Neural cell (in vitro differentiated cells): ENCODE measurements around the gene CUX1. TPM values are rescaled to one million over a fixed set of nuclear protein-coding genes. Genes with fewer than 3 reads are reported as not detected.

Source experiments
- H2AFZ ChIP-seq: fragments of 200-600, 300-800 bp; sonication (generic), shearing (Covaris generic); 2 replicates; pipeline ENCODE4 v1.6.0; 2014; ENCODE audit warnings: low read depth, mild to moderate bottlenecking, antibody characterized with exemption, low read length, moderate library complexity
- H3F3A ChIP-seq: fragments of 200-600 bp; shearing (Covaris generic); 2 replicates; pipeline ENCODE4 v1.6.1; 2016; ENCODE audit warnings: mild to moderate bottlenecking, moderate library complexity, mixed read lengths, antibody characterized with exemption, low read length; ENCODE audit not compliant: insufficient read depth, poor library complexity, severe bottlenecking
- H3K27ac ChIP-seq: fragments of 200-600, 300-800 bp; sonication (generic), shearing (Covaris generic); 2 replicates; pipeline ENCODE4 v1.5.1; 2014; ENCODE audit warnings: mild to moderate bottlenecking, low read length, moderate library complexity
- H3K27me3 ChIP-seq: fragments of 300-800, 200-600 bp; sonication (generic), shearing (Covaris generic); 2 replicates; pipeline ENCODE4 v1.6.0; 2014; ENCODE audit warnings: mild to moderate bottlenecking, low read depth, low read length, moderate library complexity; ENCODE audit not compliant: insufficient read depth
- H3K36me3 ChIP-seq: fragments of 300-800, 200-600 bp; sonication (generic), shearing (Covaris generic); 2 replicates; pipeline ENCODE4 v1.5.1; 2014; ENCODE audit warnings: mild to moderate bottlenecking, antibody characterized with exemption, low read length, moderate library complexity; ENCODE audit not compliant: insufficient read depth
- H3K4me2 ChIP-seq: fragments of 300-800, 200-600 bp; sonication (generic), shearing (Covaris generic); 2 replicates; pipeline ENCODE4 v1.6.0; 2014; ENCODE audit warnings: mild to moderate bottlenecking, low read length
- H3K4me3 ChIP-seq: fragments of 300-800, 200-600 bp; sonication (generic), shearing (Covaris generic); 2 replicates; pipeline ENCODE4 v1.5.1; 2014; ENCODE audit warnings: mild to moderate bottlenecking, low read length, moderate library complexity
- H3K79me2 ChIP-seq: fragments of 200-600 bp; shearing (Covaris generic); replicated peaks from 2 replicates; pipeline ENCODE4 v1.6.0; 2014; ENCODE audit warnings: mild to moderate bottlenecking, low read length, moderate library complexity; ENCODE audit not compliant: insufficient read depth
- H3K9ac ChIP-seq: fragments of 300-800, 200-600 bp; sonication (generic), shearing (Covaris generic); 2 replicates; pipeline ENCODE4 v1.6.1; 2016; ENCODE audit warnings: mild to moderate bottlenecking, low read length, mixed read lengths
- H3K9me2 ChIP-seq: fragments of 200-600 bp; shearing (Covaris generic); 2 replicates; pipeline ENCODE4 v1.6.1; 2016; ENCODE audit warnings: mild to moderate bottlenecking, low read length, mixed read lengths; ENCODE audit not compliant: insufficient read depth
- H3K9me3 ChIP-seq: fragments of 200-600, 300-800 bp; sonication (generic), shearing (Covaris generic); 2 replicates; pipeline ENCODE4 v1.6.1; 2016; ENCODE audit warnings: mild to moderate bottlenecking, mixed run types, low read length, moderate library complexity, mixed read lengths
- H4K20me1 ChIP-seq: fragments of 200-600 bp; shearing (Covaris generic); 2 replicates; pipeline ENCODE4 v1.6.1; 2016; ENCODE audit warnings: mild to moderate bottlenecking, mixed run types; ENCODE audit not compliant: insufficient read depth
- EP300 ChIP-seq: fragments of 450-650 bp; conservative IDR thresholded peaks from 2 replicates; pipeline ENCODE4 v1.6.1; 2014; ENCODE audit warnings: antibody characterized with exemption, mild to moderate bottlenecking, moderate library complexity; ENCODE audit not compliant: poor library complexity, severe bottlenecking
- EZH2 ChIP-seq: fragments of 200-600, 300-800 bp; shearing (Covaris generic), sonication (generic); IDR thresholded peaks from 2 replicates; pipeline ENCODE4 v1.6.1; 2014; ENCODE audit warnings: antibody characterized with exemption, low read length, borderline replicate concordance, mild to moderate bottlenecking; ENCODE audit not compliant: insufficient read depth, poor library complexity, severe bottlenecking
- MXI1 ChIP-seq: fragments of 450-650 bp; conservative IDR thresholded peaks from 2 replicates; pipeline ENCODE4 v1.6.1; 2014; ENCODE audit warnings: antibody characterized with exemption, mild to moderate bottlenecking; ENCODE audit not compliant: poor library complexity, severe bottlenecking
- POLR2AphosphoS5 ChIP-seq: IDR thresholded peaks from 2 replicates; pipeline ENCODE4 v1.6.1; 2012
- RAD21 ChIP-seq: fragments of 450-650 bp; conservative IDR thresholded peaks from 2 replicates; pipeline ENCODE4 v1.6.1; 2014; ENCODE audit warnings: antibody characterized with exemption, mild to moderate bottlenecking, moderate library complexity
- SMC3 ChIP-seq: fragments of 450-650 bp; conservative IDR thresholded peaks from 2 replicates; pipeline ENCODE4 v1.6.1; 2014; ENCODE audit warnings: antibody characterized with exemption, mild to moderate bottlenecking, moderate library complexity; ENCODE audit not compliant: poor library complexity
- TAF1 ChIP-seq: IDR thresholded peaks from 2 replicates; pipeline ENCODE4 v1.6.1; 2012; ENCODE audit warnings: low read depth
- polyA plus RNA-seq: library from polyadenylated mRNA; depleted of rRNA; stranded (reverse); fragments of >200 nt; gene quantifications from 2 replicates; pipeline ENCODE4 v1.2.3, GENCODE V29; 2014
- TF ChIP-seq, protein P1 (sequence below): IDR thresholded peaks from 2 replicates; pipeline ENCODE4 v1.6.1; 2012; ENCODE audit warnings: borderline replicate concordance
- TF ChIP-seq, protein P2 (sequence below): fragments of 450-650 bp; IDR thresholded peaks from 2 replicates; pipeline ENCODE4 v1.5.1; 2014; ENCODE audit warnings: antibody characterized with exemption, mild to moderate bottlenecking, moderate library complexity; ENCODE audit not compliant: poor library complexity, severe bottlenecking

The CUX1 gene
- polyA plus RNA-seq, 1 donor from 2014 or later = 26.6 TPM

DNA sequence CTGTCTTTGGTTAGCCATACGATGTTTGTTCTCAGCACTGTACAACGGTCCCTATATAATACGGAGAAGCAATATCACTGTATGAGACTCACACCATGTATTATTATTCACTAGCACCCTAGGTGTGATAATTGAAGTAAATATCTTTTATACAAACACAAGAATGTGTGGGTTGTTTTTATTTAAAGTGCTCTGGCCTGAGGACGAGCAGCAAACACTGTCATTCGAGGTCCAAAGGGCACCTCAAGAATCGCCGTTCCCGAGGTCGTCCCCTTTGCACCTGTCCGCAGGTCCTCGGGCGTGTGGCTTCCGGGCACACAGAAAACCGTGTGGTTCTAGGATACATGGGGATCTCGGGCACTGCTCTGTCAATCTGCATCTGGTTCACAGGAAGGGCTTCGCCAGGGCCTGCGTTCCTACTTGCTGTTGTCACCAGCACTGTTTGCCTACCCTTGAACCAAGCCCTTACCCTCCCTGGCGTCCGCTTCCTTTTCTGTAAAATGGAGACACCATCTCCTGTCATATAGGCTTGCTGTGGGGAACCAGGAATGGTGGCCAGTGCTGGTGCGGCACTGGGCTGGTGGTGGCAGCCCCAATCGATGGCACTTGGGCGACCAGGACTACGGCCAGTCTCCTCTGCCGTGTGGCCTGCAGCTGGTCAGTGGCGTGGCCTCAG is 440.8 kb downstream of the CUX1 start:
- H4K20me1 ChIP-seq = no peaks in the 10 kb centered on the region

DNA sequence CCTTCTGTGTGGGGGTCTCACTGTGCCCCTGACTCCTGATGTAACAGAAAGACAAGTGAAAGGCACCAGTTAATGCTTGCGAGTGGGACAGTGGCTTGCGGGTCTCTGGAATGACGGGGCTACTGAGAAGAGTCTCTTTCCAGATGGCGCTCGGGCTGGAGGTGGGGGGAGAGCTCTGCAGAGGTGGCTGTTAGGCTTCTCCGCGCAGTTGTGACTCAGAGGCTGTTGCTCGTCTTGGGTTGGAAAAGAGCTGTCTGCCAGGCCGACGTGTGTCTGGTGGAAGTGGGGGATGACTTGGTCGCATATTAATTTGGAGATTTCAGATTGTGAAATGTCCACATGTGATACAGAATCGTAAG is 441.3 kb downstream of the CUX1 start:
- no peak for TF ChIP-seq EZH2
- TF ChIP-seq MXI1 = no peak
- TF ChIP-seq RAD21 = no peak
- no peak for TF ChIP-seq POLR2AphosphoS5
- TF ChIP-seq SMC3 = no peak
- TF ChIP-seq, protein P1, sequence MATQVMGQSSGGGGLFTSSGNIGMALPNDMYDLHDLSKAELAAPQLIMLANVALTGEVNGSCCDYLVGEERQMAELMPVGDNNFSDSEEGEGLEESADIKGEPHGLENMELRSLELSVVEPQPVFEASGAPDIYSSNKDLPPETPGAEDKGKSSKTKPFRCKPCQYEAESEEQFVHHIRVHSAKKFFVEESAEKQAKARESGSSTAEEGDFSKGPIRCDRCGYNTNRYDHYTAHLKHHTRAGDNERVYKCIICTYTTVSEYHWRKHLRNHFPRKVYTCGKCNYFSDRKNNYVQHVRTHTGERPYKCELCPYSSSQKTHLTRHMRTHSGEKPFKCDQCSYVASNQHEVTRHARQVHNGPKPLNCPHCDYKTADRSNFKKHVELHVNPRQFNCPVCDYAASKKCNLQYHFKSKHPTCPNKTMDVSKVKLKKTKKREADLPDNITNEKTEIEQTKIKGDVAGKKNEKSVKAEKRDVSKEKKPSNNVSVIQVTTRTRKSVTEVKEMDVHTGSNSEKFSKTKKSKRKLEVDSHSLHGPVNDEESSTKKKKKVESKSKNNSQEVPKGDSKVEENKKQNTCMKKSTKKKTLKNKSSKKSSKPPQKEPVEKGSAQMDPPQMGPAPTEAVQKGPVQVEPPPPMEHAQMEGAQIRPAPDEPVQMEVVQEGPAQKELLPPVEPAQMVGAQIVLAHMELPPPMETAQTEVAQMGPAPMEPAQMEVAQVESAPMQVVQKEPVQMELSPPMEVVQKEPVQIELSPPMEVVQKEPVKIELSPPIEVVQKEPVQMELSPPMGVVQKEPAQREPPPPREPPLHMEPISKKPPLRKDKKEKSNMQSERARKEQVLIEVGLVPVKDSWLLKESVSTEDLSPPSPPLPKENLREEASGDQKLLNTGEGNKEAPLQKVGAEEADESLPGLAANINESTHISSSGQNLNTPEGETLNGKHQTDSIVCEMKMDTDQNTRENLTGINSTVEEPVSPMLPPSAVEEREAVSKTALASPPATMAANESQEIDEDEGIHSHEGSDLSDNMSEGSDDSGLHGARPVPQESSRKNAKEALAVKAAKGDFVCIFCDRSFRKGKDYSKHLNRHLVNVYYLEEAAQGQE = no peak
- TF ChIP-seq EP300 = no peak
- TF ChIP-seq, protein P2, sequence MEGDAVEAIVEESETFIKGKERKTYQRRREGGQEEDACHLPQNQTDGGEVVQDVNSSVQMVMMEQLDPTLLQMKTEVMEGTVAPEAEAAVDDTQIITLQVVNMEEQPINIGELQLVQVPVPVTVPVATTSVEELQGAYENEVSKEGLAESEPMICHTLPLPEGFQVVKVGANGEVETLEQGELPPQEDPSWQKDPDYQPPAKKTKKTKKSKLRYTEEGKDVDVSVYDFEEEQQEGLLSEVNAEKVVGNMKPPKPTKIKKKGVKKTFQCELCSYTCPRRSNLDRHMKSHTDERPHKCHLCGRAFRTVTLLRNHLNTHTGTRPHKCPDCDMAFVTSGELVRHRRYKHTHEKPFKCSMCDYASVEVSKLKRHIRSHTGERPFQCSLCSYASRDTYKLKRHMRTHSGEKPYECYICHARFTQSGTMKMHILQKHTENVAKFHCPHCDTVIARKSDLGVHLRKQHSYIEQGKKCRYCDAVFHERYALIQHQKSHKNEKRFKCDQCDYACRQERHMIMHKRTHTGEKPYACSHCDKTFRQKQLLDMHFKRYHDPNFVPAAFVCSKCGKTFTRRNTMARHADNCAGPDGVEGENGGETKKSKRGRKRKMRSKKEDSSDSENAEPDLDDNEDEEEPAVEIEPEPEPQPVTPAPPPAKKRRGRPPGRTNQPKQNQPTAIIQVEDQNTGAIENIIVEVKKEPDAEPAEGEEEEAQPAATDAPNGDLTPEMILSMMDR = no peak
- TF ChIP-seq TAF1 = no peak
- Histone ChIP-seq H3K79me2 (no peaks in the 10 kb centered on the region), H3K4me3 (no peak overlapping the region), H3K27ac (no peak overlapping the region), H3F3A (no peaks in the 10 kb centered on the region), H3K9me3 (no peaks in the 10 kb centered on the region), H3K9ac (no peak overlapping the region), H2AFZ (no peak overlapping the region), H3K36me3 (no peaks in the 10 kb centered on the region), H3K4me2 (no peak overlapping the region), H3K27me3 (no peaks in the 10 kb centered on the region), H4K20me1 (no peaks in the 10 kb centered on the region), H3K9me2 (no peaks in the 10 kb centered on the region)

More for the DNA sequence above, 440.8 kb downstream of the CUX1 start:
- no peak overlapping the region for H2AFZ ChIP-seq
- H3K36me3 ChIP-seq = no peaks in the 10 kb centered on the region
- H3F3A ChIP-seq = no peaks in the 10 kb centered on the region
- H3K9me2 ChIP-seq = no peaks in the 10 kb centered on the region
- H3K4me2 ChIP-seq = no peak overlapping the region
- no peak overlapping the region for H3K27ac ChIP-seq
- H3K4me3 ChIP-seq = no peak overlapping the region
- no peak overlapping the region for H3K9ac ChIP-seq
- no peaks in the 10 kb centered on the region for H3K79me2 ChIP-seq
- no peak for TF ChIP-seq SMC3
- no peak for TF ChIP-seq POLR2AphosphoS5
- TF ChIP-seq, protein P2 = no peak
- no peak for TF ChIP-seq RAD21
- no peak for TF ChIP-seq TAF1
- TF ChIP-seq EP300 = no peak
- no peak for TF ChIP-seq MXI1
- TF ChIP-seq, protein P1 = no peak
- no peak for TF ChIP-seq EZH2
- H3K9me3 ChIP-seq = no peaks in the 10 kb centered on the region
- H3K27me3 ChIP-seq = no peaks in the 10 kb centered on the region
